Hepatocyte (in vitro differentiated cells): ENCODE measurements around the gene PIEZO1. TPM values are rescaled to one million over a fixed set of nuclear protein-coding genes. Genes with fewer than 3 reads are reported as not detected.

Source experiments
- DNase-seq: peaks from one replicate; pipeline ENCODE4 v3.0.0-alpha.2; 2016; ENCODE audit warnings: low spot score
- H2AFZ ChIP-seq: fragments of 200-600 bp; sonication (generic); 2 replicates; pipeline ENCODE4 v1.6.0; 2016; ENCODE audit warnings: antibody characterized with exemption, mild to moderate bottlenecking
- H3K27ac ChIP-seq: fragments of 200-600 bp; sonication (generic); 2 replicates; pipeline ENCODE4 v1.5.1; 2016; ENCODE audit warnings: mild to moderate bottlenecking
- H3K27me3 ChIP-seq: fragments of 200-600 bp; sonication (generic); 2 replicates; pipeline ENCODE4 v1.6.1; 2016
- H3K36me3 ChIP-seq: fragments of 200-600 bp; sonication (generic); replicated peaks from 2 replicates; pipeline ENCODE4 v1.5.1; 2016; ENCODE audit warnings: low read depth; ENCODE audit not compliant: insufficient read depth
- H3K4me1 ChIP-seq: fragments of 200-600 bp; sonication (generic); 2 replicates; pipeline ENCODE4 v1.5.1; 2016; ENCODE audit warnings: mild to moderate bottlenecking, moderate library complexity; ENCODE audit not compliant: insufficient read depth
- H3K4me2 ChIP-seq: fragments of 200-600 bp; sonication (generic); 2 replicates; pipeline ENCODE4 v1.6.0; 2016
- H3K4me3 ChIP-seq: fragments of 200-600 bp; sonication (generic); 2 replicates; pipeline ENCODE4 v1.5.1; 2016; ENCODE audit warnings: mild to moderate bottlenecking
- H3K79me2 ChIP-seq: fragments of 200-600 bp; sonication (generic); 2 replicates; pipeline ENCODE4 v1.6.0; 2017; ENCODE audit warnings: mild to moderate bottlenecking
- H3K9me2 ChIP-seq: fragments of 200-600 bp; sonication (generic); replicated peaks from 2 replicates; pipeline ENCODE4 v1.6.0; 2017; ENCODE audit warnings: mild to moderate bottlenecking; ENCODE audit not compliant: insufficient read depth
- H3K9me3 ChIP-seq: fragments of 200-600 bp; sonication (generic); 2 replicates; pipeline ENCODE4 v1.5.1; 2016; ENCODE audit warnings: low read depth, mild to moderate bottlenecking
- H4K20me1 ChIP-seq: fragments of 200-600 bp; sonication (generic); 2 replicates; pipeline ENCODE4 v1.6.0; 2016; ENCODE audit warnings: mild to moderate bottlenecking; ENCODE audit not compliant: insufficient read depth, poor library complexity, severe bottlenecking
- CTCF ChIP-seq: fragments of 200-600 bp; sonication (generic); IDR thresholded peaks from 2 replicates; pipeline ENCODE4 v1.5.1; 2016; ENCODE audit warnings: antibody characterized with exemption, mild to moderate bottlenecking; ENCODE audit not compliant: poor library complexity
- EZH2 ChIP-seq: fragments of 200-600 bp; sonication (generic); IDR thresholded peaks from 2 replicates; pipeline ENCODE4 v1.6.1; 2016; ENCODE audit warnings: antibody characterized with exemption, mild to moderate bottlenecking, borderline replicate concordance
- EZH2phosphoT487 ChIP-seq: fragments of 200-600 bp; sonication (generic); IDR thresholded peaks from one replicate; pipeline ENCODE4 v1.6.1; 2018; ENCODE audit warnings: antibody characterized with exemption, mild to moderate bottlenecking, low read depth, moderate library complexity; ENCODE audit not compliant: unreplicated experiment, severe bottlenecking
- WGBS: methylation state at CpG from one replicate; pipeline ENCODE4 v1.1.6; 2016; ENCODE audit warnings: low lambda C conversion rate; ENCODE audit errors: missing lambda C conversion rate; 5-methylcytosine and 5-hydroxymethylcytosine counted together
- polyA plus RNA-seq: library from polyadenylated mRNA; unstranded; fragments of >200 nt; fragmentation: Nextera tagmentation; extraction: Ambion mirVana; gene quantifications from 2 replicates; pipeline ENCODE4 v1.2.1, GENCODE V29; 2016
- total RNA-seq: library from RNA; depleted of rRNA; stranded (reverse); fragments of >200 nt; gene quantifications from 2 replicates; pipeline ENCODE4 v1.2.3, GENCODE V29; 2014

Gene PIEZO1
- total and polyA plus RNA-seq, 2 experiments from 2014 or later, result 70.6 to 77.0 TPM

- H3K4me1 ChIP-seq, result peaks cover 4% of the 10 kb centered on the region
- H4K20me1 ChIP-seq, result no peaks in the 10 kb centered on the region
- H3K79me2 ChIP-seq, result no peaks in the 10 kb centered on the region
- H3K9me2 ChIP-seq, result no peaks in the 10 kb centered on the region
- no peaks in the 10 kb centered on the region for H3K36me3 ChIP-seq
- no peaks in the 10 kb centered on the region for H3K27me3 ChIP-seq
- no peak overlapping the region for H3K27ac ChIP-seq
- no peak for TF ChIP-seq CTCF
- TF ChIP-seq EZH2, result no peak
- no peak for TF ChIP-seq EZH2phosphoT487
- DNase-seq, result no peak
- no peak overlapping the region for H2AFZ ChIP-seq
- no peaks in the 10 kb centered on the region for H3K9me3 ChIP-seq
- H3K4me2 ChIP-seq, result no peak overlapping the region
- H3K4me3 ChIP-seq, result no peak overlapping the region
- 95% methylated on average over 19 of the region's 21 CpGs for WGBS
These were observed 42.7 kb upstream of the PIEZO1 start for GRCh38 chr16:88827727-88828126.

GRCh38 chr16:88826070-88826840 lies 41.2 kb upstream of the PIEZO1 start:
- 93% methylated on average over 14 of the region's 26 CpGs for WGBS
- no peak for DNase-seq
- H3K4me3 ChIP-seq, result no peak overlapping the region
- no peak overlapping the region for H2AFZ ChIP-seq
- H4K20me1 ChIP-seq, result no peaks in the 10 kb centered on the region
- H3K9me2 ChIP-seq, result no peaks in the 10 kb centered on the region
- no peaks in the 10 kb centered on the region for H3K27me3 ChIP-seq
- peaks cover 4% of the 10 kb centered on the region for H3K4me1 ChIP-seq
- H3K27ac ChIP-seq, result no peak overlapping the region
- no peaks in the 10 kb centered on the region for H3K9me3 ChIP-seq
- H3K79me2 ChIP-seq, result no peaks in the 10 kb centered on the region
- TF ChIP-seq EZH2phosphoT487, result no peak
- no peak for TF ChIP-seq EZH2
- TF ChIP-seq CTCF, result no peak
- H3K36me3 ChIP-seq, result no peaks in the 10 kb centered on the region
- no peak overlapping the region for H3K4me2 ChIP-seq

- Histone ChIP-seq H3K27me3 (no peaks in the 10 kb centered on the region), H3K27ac (no peak overlapping the region), H3K9me2 (no peaks in the 10 kb centered on the region), H2AFZ (no peak overlapping the region), H3K4me3 (no peak overlapping the region), H4K20me1 (no peaks in the 10 kb centered on the region), H3K79me2 (no peaks in the 10 kb centered on the region), H3K36me3 (no peaks in the 10 kb centered on the region), H3K9me3 (no peaks in the 10 kb centered on the region), H3K4me2 (no peak overlapping the region), H3K4me1 (peaks cover 4% of the 10 kb centered on the region)
- no peak for DNase-seq
- WGBS, result no CpG with 5 or more reads among the region's 12 CpGs
- TF ChIP-seq CTCF, result no peak
- no peak for TF ChIP-seq EZH2phosphoT487
These were observed 40.1 kb upstream of the PIEZO1 start for GRCh38 chr16:88825146-88825545.
